Measurements from ENCODE around the gene LSS. TPM values are rescaled to one million over a fixed set of nuclear protein-coding genes. Genes with fewer than 3 reads are reported as not detected.

Gene LSS
- total and polyA plus RNA-seq, 2 donors = 14.9 to 15.4 TPM

DNA sequence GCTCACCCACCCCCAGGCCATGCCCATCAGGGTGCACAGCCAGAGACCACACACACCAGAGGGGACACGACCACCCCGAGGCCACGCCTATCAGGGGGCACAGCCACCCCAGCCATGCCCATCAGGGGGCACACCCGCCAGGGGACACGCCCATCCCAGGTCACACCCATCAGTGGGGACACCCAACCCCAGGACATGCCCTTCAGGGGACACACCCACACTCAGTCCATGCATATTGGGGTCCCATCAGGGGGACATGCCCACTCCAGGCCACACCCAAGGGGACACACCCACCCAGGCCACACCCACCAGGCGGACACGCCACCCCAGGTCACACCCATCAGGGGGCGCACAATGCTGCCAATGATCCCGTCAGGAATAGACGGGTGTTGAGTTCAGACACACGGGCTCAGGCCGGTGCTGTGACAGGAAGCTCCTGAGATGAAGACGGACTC, 36.1 kb upstream of the LSS start:
- Histone ChIP-seq H3K36me3 (ENCODE audit: control insufficient read depth in 2 of 2, insufficient read depth in 2 of 2, low read length in 1 of 2) (peaks cover 74 to 76% of the 10 kb centered on the region in 2 donors), H3K27ac (ENCODE audit: low read depth in 1 of 2, low read length in 1 of 2) (no peak overlapping the region), H3K4me3 (ENCODE audit: low read length in 2 of 2) (no peak overlapping the region), H3K4me1 (ENCODE audit: control insufficient read depth in 2 of 2, insufficient read depth in 2 of 2, low read length in 2 of 2) (no peaks in the 10 kb centered on the region), H3K9me3 (ENCODE audit: control insufficient read depth in 2 of 2, insufficient read depth in 1 of 2, low read length in 1 of 2) (peaks cover 0 to 1% of the 10 kb centered on the region in 2 donors), H3K27me3 (ENCODE audit: control insufficient read depth in 2 of 2, insufficient read depth in 1 of 2, low read length in 1 of 2) (no peaks in the 10 kb centered on the region)
- WGBS = 97% methylated on average over 13 of the region's 13 CpGs
- no peak for DNase-seq (ENCODE audit: low read depth in 6 of 9, low spot score in 9 of 9)

DNA sequence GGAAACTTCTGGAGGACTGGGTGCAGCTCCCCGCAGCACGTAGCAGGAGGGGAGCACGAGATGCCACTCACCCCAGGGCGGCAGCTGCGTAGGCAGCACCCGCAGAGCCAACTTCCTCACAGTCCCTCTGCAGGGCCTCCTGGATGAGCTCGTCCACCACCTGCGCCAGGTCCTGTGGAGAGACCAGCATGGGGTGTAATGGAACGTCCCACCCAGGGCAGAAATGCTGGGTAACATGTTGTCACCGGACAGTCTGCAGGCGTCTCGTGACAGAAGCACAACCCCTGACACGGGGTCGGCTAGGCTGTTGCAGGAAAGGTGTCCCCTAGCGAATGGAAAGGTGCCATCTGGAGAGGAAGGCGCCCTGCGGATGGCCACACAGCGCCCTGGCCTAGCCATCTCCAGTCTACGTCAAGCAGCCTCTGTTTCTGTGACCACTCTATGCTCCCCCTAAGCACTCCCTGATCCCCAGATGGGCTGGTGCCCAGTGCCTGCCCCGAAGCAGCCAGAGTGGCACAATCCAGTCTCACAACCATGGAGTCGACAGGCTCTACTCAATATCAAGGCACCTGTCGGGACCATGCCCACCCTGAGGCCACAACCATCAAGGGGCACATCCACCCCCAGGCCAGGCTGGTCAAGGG, 35.6 kb upstream of the LSS start:
- Histone ChIP-seq H3K4me3 (ENCODE audit: low read length in 2 of 2) (no peak overlapping the region), H3K27me3 (ENCODE audit: control insufficient read depth in 2 of 2, insufficient read depth in 1 of 2, low read length in 1 of 2) (no peaks in the 10 kb centered on the region), H3K9me3 (ENCODE audit: control insufficient read depth in 2 of 2, insufficient read depth in 1 of 2, low read length in 1 of 2) (peaks cover 0 to 1% of the 10 kb centered on the region in 2 donors), H3K4me1 (ENCODE audit: control insufficient read depth in 2 of 2, insufficient read depth in 2 of 2, low read length in 2 of 2) (no peaks in the 10 kb centered on the region), H3K36me3 (ENCODE audit: control insufficient read depth in 2 of 2, insufficient read depth in 2 of 2, low read length in 1 of 2) (peaks cover 71 to 73% of the 10 kb centered on the region in 2 donors), H3K27ac (ENCODE audit: low read depth in 1 of 2, low read length in 1 of 2) (no peak overlapping the region)
- WGBS = 98% methylated on average over 22 of the region's 22 CpGs
- no peak for DNase-seq (ENCODE audit: low read depth in 6 of 9, low spot score in 9 of 9)

DNA sequence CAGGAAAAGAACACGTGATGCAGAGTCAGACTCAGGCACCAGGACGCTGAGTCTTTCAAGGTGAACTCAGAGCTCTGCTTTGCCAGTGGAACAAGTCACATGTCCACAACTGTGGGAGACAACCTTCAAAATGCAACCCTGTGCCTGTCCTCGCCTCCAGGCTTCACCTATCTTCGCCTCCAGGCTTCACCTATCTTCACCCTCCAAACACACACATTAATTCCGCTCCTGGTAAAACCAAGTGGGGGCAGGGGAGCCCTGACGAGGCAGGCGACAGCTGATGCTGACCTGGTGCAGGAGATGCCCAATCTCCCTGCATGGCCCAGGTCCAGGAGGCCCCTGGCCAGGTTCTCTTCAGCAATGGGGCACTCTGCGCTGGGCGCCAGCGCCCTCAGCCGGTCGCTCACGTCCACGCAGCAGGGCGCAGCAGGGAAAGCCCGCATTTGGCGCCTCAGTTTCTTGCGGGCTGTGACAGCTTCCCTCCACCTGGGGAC, 28.0 kb upstream of the LSS start:
- Histone ChIP-seq H3K4me3 (ENCODE audit: low read length in 2 of 2) (no peak overlapping the region), H3K9me3 (ENCODE audit: control insufficient read depth in 2 of 2, insufficient read depth in 1 of 2, low read length in 1 of 2) (no peaks in the 10 kb centered on the region), H3K36me3 (ENCODE audit: control insufficient read depth in 2 of 2, insufficient read depth in 2 of 2, low read length in 1 of 2) (peaks cover 77 to 83% of the 10 kb centered on the region in 2 donors), H3K27me3 (ENCODE audit: control insufficient read depth in 2 of 2, insufficient read depth in 1 of 2, low read length in 1 of 2) (no peaks in the 10 kb centered on the region), H3K27ac (ENCODE audit: low read depth in 1 of 2, low read length in 1 of 2) (no peak overlapping the region), H3K4me1 (ENCODE audit: control insufficient read depth in 2 of 2, insufficient read depth in 2 of 2, low read length in 2 of 2) (no peaks in the 10 kb centered on the region)
- no peak for DNase-seq (ENCODE audit: low read depth in 6 of 9, low spot score in 9 of 9)
- whole genome bisulfite sequencing = 93% methylated on average over 18 of the region's 18 CpGs

DNA sequence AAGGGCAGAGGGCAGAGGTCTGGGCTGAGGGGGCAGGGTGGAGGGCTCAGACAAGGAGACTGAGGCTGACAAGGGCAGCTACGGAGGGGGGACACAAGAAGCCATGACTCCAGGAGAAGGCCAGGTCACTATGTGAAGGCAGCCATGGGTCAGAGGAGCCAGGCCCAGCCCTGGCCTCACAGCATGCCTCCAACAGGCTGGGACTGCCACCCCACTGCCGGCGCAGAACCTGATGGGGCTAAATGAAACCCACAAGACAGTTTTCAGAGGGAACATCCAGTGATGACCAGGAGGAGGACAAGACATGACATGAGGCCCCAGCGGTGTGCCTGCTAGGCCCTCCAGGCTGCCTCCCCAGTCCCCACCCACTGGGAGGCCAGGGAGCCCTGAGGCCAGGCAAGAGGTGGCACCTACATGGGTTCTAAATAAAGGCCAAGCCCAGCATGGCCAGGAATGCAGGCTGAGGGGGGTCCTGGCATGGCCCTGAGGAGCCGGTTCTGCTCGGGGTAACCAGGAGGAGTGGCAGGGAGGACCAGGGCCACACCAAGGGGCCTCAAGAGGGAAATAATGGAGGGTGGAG, 27.3 kb upstream of the LSS start:
- Histone ChIP-seq H3K36me3 (ENCODE audit: control insufficient read depth in 2 of 2, insufficient read depth in 2 of 2, low read length in 1 of 2) (peaks cover 70 to 84% of the 10 kb centered on the region in 2 donors), H3K4me1 (ENCODE audit: control insufficient read depth in 2 of 2, insufficient read depth in 2 of 2, low read length in 2 of 2) (no peaks in the 10 kb centered on the region), H3K9me3 (ENCODE audit: control insufficient read depth in 2 of 2, insufficient read depth in 1 of 2, low read length in 1 of 2) (no peaks in the 10 kb centered on the region), H3K27me3 (ENCODE audit: control insufficient read depth in 2 of 2, insufficient read depth in 1 of 2, low read length in 1 of 2) (no peaks in the 10 kb centered on the region), H3K27ac (ENCODE audit: low read depth in 1 of 2, low read length in 1 of 2) (no peak overlapping the region), H3K4me3 (ENCODE audit: low read length in 2 of 2) (no peak overlapping the region)
- 99% methylated on average over 6 of the region's 6 CpGs for WGBS
- DNase-seq (ENCODE audit: low read depth in 6 of 9, low spot score in 9 of 9) = no peak

DNA sequence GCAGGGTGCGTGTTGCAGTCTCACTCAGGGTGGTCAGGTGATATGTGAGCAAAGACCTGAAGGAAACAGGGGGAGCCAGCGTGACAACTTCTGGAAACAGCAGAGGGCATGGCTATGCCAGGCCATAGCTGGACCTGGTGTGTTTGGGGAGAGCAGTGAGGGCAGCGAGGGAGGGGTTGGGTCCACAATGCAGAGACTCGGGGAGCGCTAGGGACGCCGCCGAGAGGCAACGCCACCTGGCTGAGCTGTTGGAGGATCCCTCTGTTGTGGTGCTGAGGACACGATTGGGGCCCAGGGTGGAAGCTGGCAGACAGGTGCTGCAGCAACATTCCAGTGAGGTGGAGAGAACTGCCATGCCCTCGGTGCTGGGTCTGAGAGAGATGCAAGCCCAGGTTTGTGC, 26.6 kb upstream of the LSS start:
- 91% methylated on average over 11 of the region's 11 CpGs for WGBS
- Histone ChIP-seq H3K27ac (ENCODE audit: low read depth in 1 of 2, low read length in 1 of 2) (no peak overlapping the region), H3K9me3 (ENCODE audit: control insufficient read depth in 2 of 2, insufficient read depth in 1 of 2, low read length in 1 of 2) (no peaks in the 10 kb centered on the region), H3K36me3 (ENCODE audit: control insufficient read depth in 2 of 2, insufficient read depth in 2 of 2, low read length in 1 of 2) (peaks cover 68 to 84% of the 10 kb centered on the region in 2 donors), H3K27me3 (ENCODE audit: control insufficient read depth in 2 of 2, insufficient read depth in 1 of 2, low read length in 1 of 2) (no peaks in the 10 kb centered on the region), H3K4me1 (ENCODE audit: control insufficient read depth in 2 of 2, insufficient read depth in 2 of 2, low read length in 2 of 2) (no peaks in the 10 kb centered on the region), H3K4me3 (ENCODE audit: low read length in 2 of 2) (no peak overlapping the region)
- no peak for DNase-seq (ENCODE audit: low read depth in 6 of 9, low spot score in 9 of 9)

DNA sequence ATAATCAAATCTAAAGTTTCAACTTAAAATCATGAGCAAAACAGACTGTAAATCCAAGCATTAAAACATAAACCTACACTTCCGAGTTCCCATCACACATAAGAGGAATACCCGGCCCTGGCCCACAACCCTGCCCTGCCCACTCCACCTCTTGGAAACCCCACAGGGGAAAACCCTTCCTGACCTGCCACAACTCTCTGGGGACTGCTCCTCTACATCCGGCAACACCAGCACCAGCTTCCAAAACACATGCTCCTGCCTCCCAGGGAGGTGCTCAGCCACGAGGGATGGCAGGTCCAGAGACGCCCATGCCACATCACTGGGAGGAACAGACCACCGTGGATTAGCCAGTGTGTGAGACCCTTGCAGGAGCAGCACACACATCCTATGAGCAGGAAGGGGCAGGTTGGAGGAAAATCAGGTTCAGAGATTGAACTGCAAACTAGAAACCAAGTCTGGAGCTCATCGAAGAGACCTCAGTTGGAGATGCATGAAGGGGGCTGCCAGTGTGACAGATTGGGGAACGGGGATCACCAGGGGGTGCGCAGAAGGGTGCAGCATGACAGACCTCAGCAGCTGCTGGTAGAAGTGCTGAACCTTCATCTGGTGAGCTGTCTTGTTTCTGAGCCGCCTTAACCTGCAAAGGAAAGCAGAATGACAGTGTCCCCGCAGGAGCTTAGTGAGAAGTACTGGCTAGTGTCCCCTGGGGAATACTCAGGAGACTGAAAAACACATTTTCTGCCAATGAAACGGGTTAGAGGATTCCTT, 25.8 kb upstream of the LSS start:
- Histone ChIP-seq H3K36me3 (ENCODE audit: control insufficient read depth in 2 of 2, insufficient read depth in 2 of 2, low read length in 1 of 2) (peaks cover 70 to 86% of the 10 kb centered on the region in 2 donors), H3K4me1 (ENCODE audit: control insufficient read depth in 2 of 2, insufficient read depth in 2 of 2, low read length in 2 of 2) (no peaks in the 10 kb centered on the region), H3K27ac (ENCODE audit: low read depth in 1 of 2, low read length in 1 of 2) (no peak overlapping the region), H3K4me3 (ENCODE audit: low read length in 2 of 2) (no peak overlapping the region), H3K9me3 (ENCODE audit: control insufficient read depth in 2 of 2, insufficient read depth in 1 of 2, low read length in 1 of 2) (no peaks in the 10 kb centered on the region), H3K27me3 (ENCODE audit: control insufficient read depth in 2 of 2, insufficient read depth in 1 of 2, low read length in 1 of 2) (no peaks in the 10 kb centered on the region)
- DNase-seq (ENCODE audit: low read depth in 6 of 9, low spot score in 9 of 9) = no peak
- 79% methylated on average over 12 of the region's 12 CpGs for WGBS

DNA sequence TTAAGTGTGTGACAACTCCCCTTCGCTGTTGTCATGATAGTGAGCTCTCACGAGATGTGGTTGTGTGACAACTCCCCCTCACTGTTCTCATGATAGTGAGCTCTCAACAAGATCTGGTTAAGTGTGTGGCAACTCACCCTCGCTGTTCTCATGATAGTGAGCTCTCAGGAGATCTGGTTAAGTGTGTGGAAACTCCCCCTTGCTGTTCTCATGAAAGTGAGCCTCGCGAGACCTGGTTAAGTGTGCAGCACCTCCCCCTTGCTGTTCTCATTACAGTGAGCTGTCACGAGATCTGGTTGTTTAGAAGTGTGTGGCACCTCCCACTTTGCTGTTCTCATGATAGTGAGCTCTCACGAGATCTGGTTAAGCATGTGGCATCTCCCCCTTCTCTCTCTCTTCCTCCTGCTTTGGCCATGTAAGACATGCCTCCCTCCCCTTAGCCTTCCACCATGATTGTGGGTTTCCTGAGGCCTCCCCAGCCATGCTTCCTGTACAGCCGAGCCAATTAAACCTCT, 25.1 kb upstream of the LSS start:
- H3K36me3 ChIP-seq (ENCODE audit: control insufficient read depth in 2 of 2, insufficient read depth in 2 of 2, low read length in 1 of 2) = peaks cover 66 to 90% of the 10 kb centered on the region in 2 donors
- H3K4me3 ChIP-seq (ENCODE audit: low read length in 2 of 2) = no peak overlapping the region
- no peaks in the 10 kb centered on the region for H3K27me3 ChIP-seq (ENCODE audit: control insufficient read depth in 2 of 2, insufficient read depth in 1 of 2, low read length in 1 of 2)
- peak in 1 of 9 donors; percentile 40 for DNase-seq (ENCODE audit: low read depth in 6 of 9, low spot score in 9 of 9)
- H3K9me3 ChIP-seq (ENCODE audit: control insufficient read depth in 2 of 2, insufficient read depth in 1 of 2, low read length in 1 of 2) = no peaks in the 10 kb centered on the region
- no peaks in the 10 kb centered on the region for H3K4me1 ChIP-seq (ENCODE audit: control insufficient read depth in 2 of 2, insufficient read depth in 2 of 2, low read length in 2 of 2)
- no peak overlapping the region for H3K27ac ChIP-seq (ENCODE audit: low read depth in 1 of 2, low read length in 1 of 2)
- 58% methylated on average over 8 of the region's 8 CpGs for WGBS

DNA sequence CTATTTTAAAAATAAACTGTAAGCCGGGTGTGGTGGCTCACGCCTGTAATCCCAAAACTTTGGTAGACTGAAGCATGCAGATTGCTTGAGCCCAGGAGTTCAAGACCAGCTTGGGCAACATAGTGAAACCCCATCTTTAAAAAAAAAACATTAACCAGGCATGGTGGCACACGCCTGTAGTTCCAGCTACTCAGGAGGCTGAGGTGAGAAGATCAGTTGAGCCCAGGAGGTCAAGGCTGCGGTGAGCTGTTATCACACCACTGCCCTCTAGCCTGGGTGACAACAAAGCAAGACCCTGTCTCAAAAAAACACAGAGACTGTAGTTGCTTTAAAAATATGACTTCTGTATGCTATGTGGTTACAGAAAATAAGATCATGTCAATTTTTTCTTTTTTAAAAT, 24.3 kb upstream of the LSS start:
- 94% methylated on average over 4 of the region's 4 CpGs for WGBS
- no peak for DNase-seq (ENCODE audit: low read depth in 6 of 9, low spot score in 9 of 9)
- Histone ChIP-seq H3K4me3 (ENCODE audit: low read length in 2 of 2) (no peak overlapping the region), H3K9me3 (ENCODE audit: control insufficient read depth in 2 of 2, insufficient read depth in 1 of 2, low read length in 1 of 2) (no peaks in the 10 kb centered on the region), H3K27me3 (ENCODE audit: control insufficient read depth in 2 of 2, insufficient read depth in 1 of 2, low read length in 1 of 2) (no peaks in the 10 kb centered on the region), H3K36me3 (ENCODE audit: control insufficient read depth in 2 of 2, insufficient read depth in 2 of 2, low read length in 1 of 2) (peaks cover 63 to 86% of the 10 kb centered on the region in 2 donors), H3K4me1 (ENCODE audit: control insufficient read depth in 2 of 2, insufficient read depth in 2 of 2, low read length in 2 of 2) (no peaks in the 10 kb centered on the region), H3K27ac (ENCODE audit: low read depth in 1 of 2, low read length in 1 of 2) (no peak overlapping the region)

All from thymus (tissue), 11 donors.